HepG2 (cell line): ENCODE measurements around the gene UNKL. TPM values are rescaled to one million over a fixed set of nuclear protein-coding genes. Genes with fewer than 3 reads are reported as not detected.

Experiments
- CBFB ChIP-seq: sonication (generic); formaldehyde crosslinking; IDR thresholded peaks from 2 replicates; pipeline ENCODE4 v1.4.0; 2020; ENCODE audit warnings: missing genetic modification reagents
- E2F2 ChIP-seq: sonication (generic); formaldehyde crosslinking; IDR thresholded peaks from 2 replicates; pipeline ENCODE4 v1.4.0; 2020; ENCODE audit warnings: missing genetic modification reagents, borderline replicate concordance
- EEA1 ChIP-seq: sonication (generic); formaldehyde crosslinking; IDR thresholded peaks from 2 replicates; pipeline ENCODE4 v1.5.1; 2020; ENCODE audit warnings: mild to moderate bottlenecking, missing genetic modification reagents, borderline replicate concordance
- IKZF4 ChIP-seq: sonication (generic); formaldehyde crosslinking; IDR thresholded peaks from 2 replicates; pipeline ENCODE4 v1.5.1; 2020; ENCODE audit warnings: borderline replicate concordance, mild to moderate bottlenecking, low read depth, missing genetic modification reagents; ENCODE audit errors: not compliant biosample characterization
- MAFG ChIP-seq: sonication (generic); formaldehyde crosslinking; IDR thresholded peaks from 2 replicates; pipeline ENCODE4 v1.5.1; 2020; ENCODE audit warnings: mild to moderate bottlenecking, missing genetic modification reagents
- STAG1 ChIP-seq: sonication (generic); formaldehyde crosslinking; IDR thresholded peaks from 2 replicates; pipeline ENCODE4 v1.4.0; 2020; ENCODE audit warnings: missing genetic modification reagents
- ZNF446 ChIP-seq: sonication (generic); formaldehyde crosslinking; IDR thresholded peaks from 2 replicates; pipeline ENCODE4 v1.5.0; 2020; ENCODE audit warnings: mild to moderate bottlenecking, missing genetic modification reagents
- ZNF451 ChIP-seq: sonication (generic); formaldehyde crosslinking; IDR thresholded peaks from 2 replicates; pipeline ENCODE4 v1.5.0; 2020; ENCODE audit warnings: mild to moderate bottlenecking, missing genetic modification reagents
- ZNF468 ChIP-seq: sonication (generic); formaldehyde crosslinking; IDR thresholded peaks from 2 replicates; pipeline ENCODE4 v1.8.0; 2022; ENCODE audit warnings: mild to moderate bottlenecking, moderate library complexity, missing genetic modification reagents
- ZNF513 ChIP-seq: sonication (generic); formaldehyde crosslinking; conservative IDR thresholded peaks from 2 replicates; pipeline ENCODE4 v1.5.0; 2020; ENCODE audit warnings: missing genetic modification reagents
- ZNF547 ChIP-seq: sonication (generic); formaldehyde crosslinking; IDR thresholded peaks from 2 replicates; pipeline ENCODE4 v1.5.1; 2020; ENCODE audit warnings: mild to moderate bottlenecking, missing genetic modification reagents
- ZNF558 ChIP-seq: sonication (generic); formaldehyde crosslinking; IDR thresholded peaks from 2 replicates; pipeline ENCODE4 v1.9.0; 2022; ENCODE audit warnings: mild to moderate bottlenecking, missing genetic modification reagents, borderline replicate concordance
- ZNF615 ChIP-seq: sonication (generic); formaldehyde crosslinking; IDR thresholded peaks from 2 replicates; pipeline ENCODE4 v1.5.0; 2020; ENCODE audit warnings: mild to moderate bottlenecking, missing genetic modification reagents, borderline replicate concordance
- ZNF644 ChIP-seq: IDR thresholded peaks from 2 replicates; pipeline ENCODE4 v1.6.1; 2016; ENCODE audit warnings: low read depth
- ZNF839 ChIP-seq: sonication (generic); formaldehyde crosslinking; IDR thresholded peaks from 2 replicates; pipeline ENCODE4 v1.4.0; 2020; ENCODE audit warnings: missing genetic modification reagents, mild to moderate bottlenecking, borderline replicate concordance
- ZNF841 ChIP-seq: sonication (generic); formaldehyde crosslinking; IDR thresholded peaks from 2 replicates; pipeline ENCODE4 v1.8.1; 2023; ENCODE audit warnings: missing genetic modification reagents, borderline replicate concordance
- polyA plus RNA-seq, 8 experiments: library from polyadenylated mRNA; depleted of rRNA in 3 of 8; stranded (reverse) in 7 of 8; unstranded in 1 of 8; fragments of >200 nt; fragmentation: Illumina TruSeq in 4 of 8; extraction: Trizol in 4 of 8; gene quantifications; 2 replicates each; pipeline versions ENCODE4 v1.2.1 to v1.2.3, GENCODE V29; 2011 to 2016; ENCODE audit warnings: low read depth in 4 of 8, missing spikeins in 1 of 8, mixed read lengths in 1 of 8; ENCODE audit not compliant: insufficient read depth in 1 of 8
- total RNA-seq, 5 experiments: library from RNA; depleted of rRNA; stranded (reverse); fragments of >200 nt; fragmentation: Illumina TruSeq; extraction: Trizol; gene quantifications; 2 replicates each; pipeline ENCODE4 v1.2.3, GENCODE V29; 2016; ENCODE audit warnings: low read depth in 1 of 5
- TF ChIP-seq, protein P1 (sequence below): sonication (generic); formaldehyde crosslinking; IDR thresholded peaks from 2 replicates; pipeline ENCODE4 v1.5.1; 2020; ENCODE audit warnings: mild to moderate bottlenecking, missing genetic modification reagents, moderate library complexity
- TF ChIP-seq, protein P2 (sequence below): sonication (generic); formaldehyde crosslinking; IDR thresholded peaks from 2 replicates; pipeline ENCODE4 v1.4.0; 2020; ENCODE audit warnings: missing genetic modification reagents

Gene UNKL
- total and polyA plus RNA-seq, 2 of the 13 experiments (the other 11 are each of a cell fraction or from before 2014, with no cell fraction given) = 10.4 to 17.6 TPM

GRCh38 chr16:1342526-1343427 lies 71.7 kb downstream of the UNKL start (continued):
- no peak for TF ChIP-seq ZNF513 (CRISPR knock-in tag)
- TF ChIP-seq ZNF547 = peak; percentile 35; the same call in 1 of the 2 replicates
- TF ChIP-seq ZNF446 (CRISPR knock-in tag) = no peak
- TF ChIP-seq ZNF468 (CRISPR knock-in tag) = no peak
- no peak for TF ChIP-seq ZNF451 (CRISPR knock-in tag)
- no peak for TF ChIP-seq MAFG
- TF ChIP-seq EEA1 (CRISPR knock-in tag) = no peak
- TF ChIP-seq, protein P1, sequence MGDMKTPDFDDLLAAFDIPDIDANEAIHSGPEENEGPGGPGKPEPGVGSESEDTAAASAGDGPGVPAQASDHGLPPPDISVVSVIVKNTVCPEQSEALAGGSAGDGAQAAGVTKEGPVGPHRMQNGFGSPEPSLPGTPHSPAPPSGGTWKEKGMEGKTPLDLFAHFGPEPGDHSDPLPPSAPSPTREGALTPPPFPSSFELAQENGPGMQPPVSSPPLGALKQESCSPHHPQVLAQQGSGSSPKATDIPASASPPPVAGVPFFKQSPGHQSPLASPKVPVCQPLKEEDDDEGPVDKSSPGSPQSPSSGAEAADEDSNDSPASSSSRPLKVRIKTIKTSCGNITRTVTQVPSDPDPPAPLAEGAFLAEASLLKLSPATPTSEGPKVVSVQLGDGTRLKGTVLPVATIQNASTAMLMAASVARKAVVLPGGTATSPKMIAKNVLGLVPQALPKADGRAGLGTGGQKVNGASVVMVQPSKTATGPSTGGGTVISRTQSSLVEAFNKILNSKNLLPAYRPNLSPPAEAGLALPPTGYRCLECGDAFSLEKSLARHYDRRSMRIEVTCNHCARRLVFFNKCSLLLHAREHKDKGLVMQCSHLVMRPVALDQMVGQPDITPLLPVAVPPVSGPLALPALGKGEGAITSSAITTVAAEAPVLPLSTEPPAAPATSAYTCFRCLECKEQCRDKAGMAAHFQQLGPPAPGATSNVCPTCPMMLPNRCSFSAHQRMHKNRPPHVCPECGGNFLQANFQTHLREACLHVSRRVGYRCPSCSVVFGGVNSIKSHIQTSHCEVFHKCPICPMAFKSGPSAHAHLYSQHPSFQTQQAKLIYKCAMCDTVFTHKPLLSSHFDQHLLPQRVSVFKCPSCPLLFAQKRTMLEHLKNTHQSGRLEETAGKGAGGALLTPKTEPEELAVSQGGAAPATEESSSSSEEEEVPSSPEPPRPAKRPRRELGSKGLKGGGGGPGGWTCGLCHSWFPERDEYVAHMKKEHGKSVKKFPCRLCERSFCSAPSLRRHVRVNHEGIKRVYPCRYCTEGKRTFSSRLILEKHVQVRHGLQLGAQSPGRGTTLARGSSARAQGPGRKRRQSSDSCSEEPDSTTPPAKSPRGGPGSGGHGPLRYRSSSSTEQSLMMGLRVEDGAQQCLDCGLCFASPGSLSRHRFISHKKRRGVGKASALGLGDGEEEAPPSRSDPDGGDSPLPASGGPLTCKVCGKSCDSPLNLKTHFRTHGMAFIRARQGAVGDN (CRISPR knock-in tag) = no peak; the same call in 1 of the 2 replicates
- TF ChIP-seq E2F2 (CRISPR knock-in tag) = no peak
- no peak for TF ChIP-seq ZNF841 (CRISPR knock-in tag)
- no peak for TF ChIP-seq CBFB (CRISPR knock-in tag)
- TF ChIP-seq ZNF644 (CRISPR knock-in tag) = no peak
- TF ChIP-seq, protein P2, sequence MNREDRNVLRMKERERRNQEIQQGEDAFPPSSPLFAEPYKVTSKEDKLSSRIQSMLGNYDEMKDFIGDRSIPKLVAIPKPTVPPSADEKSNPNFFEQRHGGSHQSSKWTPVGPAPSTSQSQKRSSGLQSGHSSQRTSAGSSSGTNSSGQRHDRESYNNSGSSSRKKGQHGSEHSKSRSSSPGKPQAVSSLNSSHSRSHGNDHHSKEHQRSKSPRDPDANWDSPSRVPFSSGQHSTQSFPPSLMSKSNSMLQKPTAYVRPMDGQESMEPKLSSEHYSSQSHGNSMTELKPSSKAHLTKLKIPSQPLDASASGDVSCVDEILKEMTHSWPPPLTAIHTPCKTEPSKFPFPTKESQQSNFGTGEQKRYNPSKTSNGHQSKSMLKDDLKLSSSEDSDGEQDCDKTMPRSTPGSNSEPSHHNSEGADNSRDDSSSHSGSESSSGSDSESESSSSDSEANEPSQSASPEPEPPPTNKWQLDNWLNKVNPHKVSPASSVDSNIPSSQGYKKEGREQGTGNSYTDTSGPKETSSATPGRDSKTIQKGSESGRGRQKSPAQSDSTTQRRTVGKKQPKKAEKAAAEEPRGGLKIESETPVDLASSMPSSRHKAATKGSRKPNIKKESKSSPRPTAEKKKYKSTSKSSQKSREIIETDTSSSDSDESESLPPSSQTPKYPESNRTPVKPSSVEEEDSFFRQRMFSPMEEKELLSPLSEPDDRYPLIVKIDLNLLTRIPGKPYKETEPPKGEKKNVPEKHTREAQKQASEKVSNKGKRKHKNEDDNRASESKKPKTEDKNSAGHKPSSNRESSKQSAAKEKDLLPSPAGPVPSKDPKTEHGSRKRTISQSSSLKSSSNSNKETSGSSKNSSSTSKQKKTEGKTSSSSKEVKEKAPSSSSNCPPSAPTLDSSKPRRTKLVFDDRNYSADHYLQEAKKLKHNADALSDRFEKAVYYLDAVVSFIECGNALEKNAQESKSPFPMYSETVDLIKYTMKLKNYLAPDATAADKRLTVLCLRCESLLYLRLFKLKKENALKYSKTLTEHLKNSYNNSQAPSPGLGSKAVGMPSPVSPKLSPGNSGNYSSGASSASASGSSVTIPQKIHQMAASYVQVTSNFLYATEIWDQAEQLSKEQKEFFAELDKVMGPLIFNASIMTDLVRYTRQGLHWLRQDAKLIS (CRISPR knock-in tag) = no peak
- no peak for TF ChIP-seq ZNF558 (CRISPR knock-in tag)
- TF ChIP-seq ZNF615 (CRISPR knock-in tag) = no peak
- no peak for TF ChIP-seq IKZF4 (CRISPR knock-in tag)
- no peak for TF ChIP-seq ZNF839 (CRISPR knock-in tag)
- no peak for TF ChIP-seq STAG1 (CRISPR knock-in tag)
